Amniotic stem cell (primary cell): ENCODE measurements around the gene DNAJC10.

ENCODE experiments used
- DNase-seq: peaks from one replicate; lab custom pipeline; 2025; lab: John Stamatoyannopoulos, UW

The DNAJC10 gene

GRCh38 chr2:182784058-182784706 is 68.1 kb downstream of the DNAJC10 start:
- DNase-seq = no peak

GRCh38 chr2:182784777-182785176 is 68.7 kb downstream of the DNAJC10 start:
- no peak for DNase-seq

DNA sequence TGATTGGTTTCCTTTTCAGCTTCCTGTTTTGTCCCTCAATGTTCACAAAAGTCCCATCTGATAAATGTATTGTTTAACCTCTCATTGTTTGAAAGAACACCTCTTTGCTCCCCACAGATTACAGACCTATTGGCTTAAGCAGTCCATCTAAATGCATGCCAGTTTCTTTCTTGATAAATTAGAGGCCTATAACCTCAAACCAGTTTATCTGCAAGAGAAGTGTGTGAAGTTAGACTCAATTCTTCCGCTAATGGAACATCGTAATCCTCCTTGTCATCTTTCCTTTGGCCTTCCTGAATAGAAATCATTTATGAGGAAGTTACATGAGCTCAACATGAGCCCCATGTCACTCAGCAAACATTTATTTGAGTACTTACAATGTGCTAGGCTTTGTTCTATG is 76.4 kb downstream of the DNAJC10 start:
- no peak for DNase-seq

- no peak for DNase-seq
Observed at GRCh38 chr2:182798736-182799135, 82.7 kb downstream of the DNAJC10 start.

DNA sequence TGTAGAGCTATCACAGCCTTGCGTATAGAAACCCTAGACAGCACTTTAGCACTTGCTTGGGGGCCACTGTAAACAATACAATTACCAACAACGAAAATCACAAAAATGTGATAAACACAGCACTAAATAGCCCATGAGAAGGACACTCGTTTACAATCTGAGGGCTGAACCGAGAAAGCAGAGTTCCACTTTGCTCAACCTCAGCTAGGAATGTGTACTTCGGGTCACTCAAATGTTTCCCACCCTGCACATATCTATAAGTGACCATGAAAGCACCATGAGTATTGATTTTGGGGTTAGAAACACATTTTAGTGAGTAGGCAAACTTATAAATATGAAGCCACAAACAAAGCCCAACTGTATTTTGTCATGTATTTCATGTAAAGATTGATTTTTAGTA is 88.1 kb downstream of the DNAJC10 start:
- DNase-seq = no peak

DNA sequence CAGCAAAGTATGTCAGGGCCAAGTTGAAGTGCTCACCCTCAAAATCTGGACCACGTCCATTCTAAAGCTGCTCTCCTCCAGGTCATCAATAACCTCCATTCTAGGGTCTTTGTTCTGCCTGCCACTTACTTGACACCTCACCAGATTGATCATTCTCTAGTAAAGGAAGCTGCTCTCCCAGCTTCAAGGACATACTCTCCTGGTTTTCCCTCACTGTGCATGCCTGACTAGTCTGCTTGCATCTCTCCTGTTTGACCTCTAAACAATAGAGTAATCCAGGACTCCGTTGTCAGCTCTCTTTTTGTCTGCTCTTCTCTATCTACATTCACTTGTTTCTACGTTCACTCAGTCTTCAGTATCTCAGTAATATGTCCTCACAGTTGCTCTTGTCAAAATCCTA is 91.3 kb downstream of the DNAJC10 start:
- no peak for DNase-seq

DNA sequence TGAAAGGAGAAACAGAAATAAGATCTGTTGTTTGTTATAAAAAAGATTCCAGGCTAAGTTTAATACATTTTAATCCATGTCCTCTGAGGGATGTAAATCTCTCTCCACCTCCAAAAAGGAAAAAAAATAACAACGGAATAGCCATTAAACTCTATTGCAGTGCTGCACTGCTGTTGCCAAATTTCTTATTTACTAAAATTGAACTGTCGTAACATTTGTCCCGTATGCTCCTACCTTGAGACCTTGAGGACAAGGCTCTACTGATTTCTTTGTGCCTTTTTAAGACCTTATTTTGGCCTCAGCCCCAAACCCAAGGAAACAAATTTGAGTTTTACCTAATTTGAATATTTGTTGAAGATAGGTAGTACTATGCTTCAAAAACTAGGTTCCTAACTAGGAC is 94.0 kb downstream of the DNAJC10 start:
- no peak for DNase-seq

GRCh38 chr2:182814380-182814779 is 98.3 kb downstream of the DNAJC10 start:
- DNase-seq = no peak

- DNase-seq = no peak
Observed at GRCh38 chr2:182814804-182815203, 98.7 kb downstream of the DNAJC10 start.

DNA sequence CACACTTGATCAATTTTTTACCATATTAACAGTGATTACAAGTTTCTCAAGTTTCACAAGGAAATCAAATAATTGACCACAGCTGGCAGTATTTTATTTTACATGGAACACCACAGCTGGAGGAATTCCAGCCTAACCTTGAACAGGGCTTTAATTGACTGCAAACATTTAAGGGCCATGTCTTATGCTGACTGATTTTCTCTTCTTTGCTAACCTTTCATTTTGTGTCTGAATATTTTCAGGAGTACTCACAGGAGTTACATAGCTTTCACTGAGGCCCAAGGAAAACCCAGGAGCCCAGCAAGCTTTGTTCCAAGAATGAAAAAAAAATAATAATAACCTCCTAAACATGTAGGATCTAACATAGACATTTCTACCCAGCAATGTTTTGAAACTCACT is 100.8 kb downstream of the DNAJC10 start:
- no peak for DNase-seq

GRCh38 chr2:182817558-182817957 is 101.5 kb downstream of the DNAJC10 start:
- DNase-seq = no peak

DNA sequence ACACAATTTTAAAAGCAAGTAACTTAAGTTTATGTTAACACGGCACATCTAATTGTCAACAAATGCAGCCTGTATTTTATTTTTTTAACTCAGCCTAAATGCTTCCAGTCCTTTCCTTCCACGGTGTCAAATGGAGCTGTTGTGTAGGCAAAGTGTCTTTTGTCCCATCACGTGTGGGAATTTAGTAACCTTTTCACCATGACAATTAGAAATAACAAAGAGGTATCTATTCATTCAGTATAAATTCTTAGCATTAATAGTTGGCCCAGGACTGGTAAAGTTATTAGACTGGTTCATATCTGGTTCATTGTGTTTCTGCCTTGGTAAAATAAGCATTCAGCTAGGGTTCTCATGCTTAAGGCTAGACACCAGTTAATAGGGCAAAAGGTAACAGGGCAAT is 102.4 kb downstream of the DNAJC10 start:
- DNase-seq = no peak

DNA sequence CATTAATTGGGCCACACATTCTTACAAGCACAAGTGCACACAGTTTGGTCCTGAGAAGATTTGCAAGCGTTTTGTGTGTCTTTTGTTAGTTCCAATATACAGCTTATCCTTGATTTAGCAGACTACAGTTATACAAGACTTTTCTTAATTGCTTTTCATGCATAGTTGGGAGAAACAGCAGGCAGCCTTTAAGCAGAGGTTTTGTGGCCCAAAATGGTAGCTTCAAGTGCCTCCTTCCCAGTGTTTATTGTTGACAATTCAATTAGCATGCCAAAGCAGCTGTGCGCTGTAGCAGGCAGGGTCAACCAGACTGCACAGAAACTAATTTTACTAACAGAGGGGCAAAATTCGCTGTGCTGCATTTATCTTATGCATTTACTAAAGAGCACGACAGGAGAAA is 102.9 kb downstream of the DNAJC10 start:
- DNase-seq = no peak

DNA sequence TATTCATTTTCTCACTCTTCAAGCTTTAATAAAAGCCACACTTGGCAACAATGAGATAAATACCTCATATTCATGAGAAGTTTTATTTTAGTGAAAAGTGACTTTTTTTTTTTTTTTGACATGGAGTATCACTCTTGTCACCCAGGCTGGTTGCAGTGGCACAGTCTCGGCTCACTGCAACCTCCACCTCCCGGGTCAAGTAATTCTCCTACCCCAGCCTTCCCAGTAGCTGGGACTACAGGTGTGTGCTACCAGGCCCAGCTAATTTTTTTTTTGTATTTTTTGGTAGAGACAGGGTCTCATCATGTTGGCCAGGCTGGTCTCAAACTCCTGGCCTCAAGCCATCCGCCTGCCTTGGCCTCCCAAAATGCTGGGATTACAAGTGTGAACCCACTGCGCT is 103.4 kb downstream of the DNAJC10 start:
- DNase-seq = no peak

GRCh38 chr2:182821182-182821581 is 105.1 kb downstream of the DNAJC10 start:
- no peak for DNase-seq

DNA sequence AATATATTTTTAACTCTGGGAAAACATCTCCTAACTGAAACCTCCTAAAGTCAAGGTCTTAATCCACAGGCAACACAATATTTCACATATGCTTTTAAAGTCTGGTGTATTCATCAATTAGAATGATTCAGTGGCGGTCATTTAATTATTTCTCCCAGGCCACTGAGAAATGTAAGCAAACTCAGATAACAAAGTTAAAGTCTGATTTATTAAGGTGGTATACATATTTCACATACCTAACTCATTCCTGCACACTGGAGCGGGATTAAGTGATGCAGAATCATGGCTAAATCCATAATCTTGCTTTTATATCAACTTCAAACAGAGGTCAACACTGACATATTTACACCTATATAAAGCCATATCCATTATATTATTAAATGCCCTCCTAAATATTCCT is 106.7 kb downstream of the DNAJC10 start:
- DNase-seq = no peak

DNA sequence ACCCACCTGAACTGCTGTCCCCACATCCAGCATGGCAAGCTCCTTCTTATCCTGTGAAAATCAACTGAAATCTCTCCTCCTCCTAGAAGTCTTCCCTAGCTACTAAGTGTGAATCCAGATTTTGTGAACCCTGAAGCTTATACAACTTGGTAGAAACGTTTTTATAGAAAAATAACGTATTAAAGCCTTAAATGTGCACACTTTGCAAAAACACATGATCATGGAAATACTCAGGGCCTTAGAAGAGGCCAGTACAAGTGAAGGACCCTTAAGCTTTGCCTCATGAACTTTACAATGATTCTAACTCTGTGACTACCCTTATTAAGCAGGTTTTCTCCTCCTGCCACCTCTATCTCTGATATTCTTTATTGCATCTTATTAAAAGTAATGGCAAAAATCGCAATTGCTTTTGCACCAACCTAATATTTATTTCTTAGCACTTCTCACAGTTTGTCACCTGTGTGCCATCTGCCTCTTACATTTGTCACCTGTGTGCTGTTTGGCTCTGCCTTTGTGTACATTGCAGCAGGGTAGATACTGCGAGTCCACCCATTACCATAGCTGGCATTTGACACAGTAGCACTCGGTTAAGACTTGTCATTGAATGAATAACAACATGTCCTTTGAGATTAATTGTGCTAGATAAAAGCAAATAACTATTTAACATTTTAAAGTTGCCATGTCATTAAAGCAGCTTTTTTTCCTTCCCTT is 108.2 kb downstream of the DNAJC10 start:
- no peak for DNase-seq

DNA sequence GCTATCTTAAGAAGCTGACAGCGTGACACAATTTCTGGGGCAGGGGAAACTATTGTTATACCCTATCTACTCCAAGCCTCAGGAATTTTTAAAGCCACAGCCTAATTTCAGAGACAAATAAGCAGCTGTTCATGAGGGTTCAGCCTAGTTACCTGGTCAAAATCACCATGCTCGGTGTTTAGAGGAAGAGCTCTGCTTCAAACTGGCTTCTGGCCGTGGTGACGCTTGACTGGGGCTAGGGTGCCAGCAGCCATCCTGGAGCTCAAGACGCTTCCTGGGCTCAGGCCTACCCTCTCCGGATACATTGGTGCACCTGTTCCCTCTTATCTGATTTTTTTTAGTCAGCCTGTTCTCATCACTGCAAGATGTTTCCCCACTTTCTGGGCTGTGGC is 108.7 kb downstream of the DNAJC10 start:
- no peak for DNase-seq

DNA sequence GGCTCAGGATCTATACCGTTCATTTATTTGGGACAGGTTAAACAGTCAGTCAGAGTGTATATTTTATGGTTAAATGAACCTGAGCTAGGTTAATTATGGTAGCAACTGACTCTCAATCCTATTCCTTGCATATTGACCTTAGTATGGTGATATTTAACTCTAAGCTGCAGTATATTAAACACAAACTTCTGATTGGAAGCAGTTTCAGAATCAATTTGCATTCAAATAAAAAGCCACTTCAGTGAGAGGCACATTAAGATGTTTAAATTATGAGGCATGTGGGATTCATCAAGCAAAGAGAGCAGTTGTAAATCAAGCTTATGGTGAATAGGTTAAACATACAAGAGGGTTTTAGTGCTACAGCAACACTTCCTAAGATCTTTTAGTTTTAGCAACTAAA is 110.0 kb downstream of the DNAJC10 start:
- no peak for DNase-seq

DNA sequence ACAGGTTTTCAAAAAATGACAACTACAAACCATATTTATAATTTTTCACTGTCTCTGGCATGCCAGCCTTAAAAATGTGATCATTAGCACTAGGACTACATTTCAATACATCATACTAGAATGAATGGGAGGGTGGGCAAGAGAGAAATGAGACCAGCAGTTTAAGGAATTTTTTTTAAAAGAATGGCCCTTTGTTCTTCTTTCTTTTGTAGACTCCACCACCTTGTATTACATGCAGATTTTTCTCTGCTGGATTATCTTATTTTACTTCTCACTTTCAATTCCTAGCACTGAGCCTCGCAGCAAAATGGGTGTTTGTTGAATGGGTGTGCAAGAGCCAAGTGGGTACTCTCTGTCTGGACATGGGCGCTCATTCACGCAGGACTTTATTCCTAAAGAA is 110.4 kb downstream of the DNAJC10 start:
- DNase-seq = no peak

- DNase-seq = no peak
Observed at GRCh38 chr2:182827182-182827879, 111.3 kb downstream of the DNAJC10 start.

DNA sequence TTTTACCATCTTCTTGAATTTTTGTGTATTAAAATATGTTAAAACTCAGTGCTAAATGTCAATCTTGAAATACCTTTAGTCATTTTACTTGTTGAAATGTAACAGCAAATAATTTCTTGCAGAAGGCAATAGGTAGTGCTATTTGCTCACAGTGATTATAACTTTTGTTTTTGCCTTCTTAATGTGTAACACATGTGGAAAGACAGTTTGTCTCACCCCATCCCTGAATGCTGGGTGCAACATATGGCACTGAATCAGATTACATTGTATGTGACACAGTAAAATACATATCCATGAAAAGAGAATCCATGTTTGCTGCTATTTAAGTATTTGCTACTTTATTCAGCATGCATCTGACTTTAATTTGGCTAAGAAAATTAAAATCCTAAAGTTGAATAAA is 115.0 kb downstream of the DNAJC10 start:
- DNase-seq = no peak

DNA sequence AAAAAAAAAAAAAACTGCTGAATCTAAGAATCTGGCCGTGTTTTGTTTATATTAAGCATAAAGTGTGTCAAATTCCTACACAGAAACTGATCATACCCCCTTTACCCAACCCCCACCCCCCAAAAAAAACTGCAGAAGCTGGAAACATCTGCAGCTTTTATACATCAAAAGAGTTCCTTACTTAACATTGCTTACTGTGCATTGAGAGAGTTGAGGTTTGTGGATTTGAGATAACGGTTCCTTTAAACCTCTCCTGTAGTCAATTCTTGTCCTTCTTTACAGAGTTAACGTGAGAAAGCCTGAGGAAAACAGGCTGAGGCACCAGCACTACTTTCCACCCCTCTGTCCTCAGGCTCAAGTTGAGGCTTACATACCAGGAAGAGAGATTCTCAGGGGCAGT is 115.9 kb downstream of the DNAJC10 start:
- DNase-seq = no peak
